ENCODE results near the gene KRT9. TPM values are rescaled to one million over a fixed set of nuclear protein-coding genes. Genes with fewer than 3 reads are reported as not detected.

KRT9 gene
- total RNA-seq, 1 donor = not detected

DNA sequence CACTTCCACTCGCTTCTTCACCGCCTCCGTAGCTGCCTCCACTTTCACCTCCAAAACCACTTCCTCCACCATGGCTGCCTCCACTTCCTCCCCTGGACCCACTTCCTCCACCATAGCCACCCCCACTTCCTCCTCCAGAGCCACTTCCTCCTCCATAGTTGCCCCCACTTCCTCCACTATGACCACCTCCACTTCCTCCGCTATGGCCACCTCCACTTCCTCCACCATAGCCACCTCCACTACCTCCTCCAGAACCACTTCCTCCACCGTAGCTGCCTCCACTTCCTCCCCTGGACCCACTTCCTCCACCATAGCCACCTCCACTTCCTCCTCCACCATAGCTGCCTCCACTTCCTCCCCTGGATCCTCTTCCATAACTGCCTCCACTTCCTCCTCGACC lies 4.5 kb downstream of the KRT9 start:
- H3K4me2 ChIP-seq (ENCODE audit: insufficient read depth, low read length) = no peak overlapping the region
- H2AFZ ChIP-seq (ENCODE audit: low read length) = no peak overlapping the region
- DNase-seq (ENCODE audit: insufficient read length, low spot score, missing footprints) = no peak
- H4K20me1 ChIP-seq (ENCODE audit: insufficient read depth, low read length) = no peaks in the 10 kb centered on the region
- H3K36me3 ChIP-seq (ENCODE audit: insufficient read depth, low read length) = no peaks in the 10 kb centered on the region
- peaks cover 58% of the 10 kb centered on the region for H3K27me3 ChIP-seq (ENCODE audit: insufficient read depth, low read length)
- no peak overlapping the region for H3K4me3 ChIP-seq (ENCODE audit: insufficient read depth, low read length)
- no peak for TF ChIP-seq CTCF (IDR thresholded peaks at IDR 0.05; ENCODE audit: extremely low read depth, low read depth, low read length)
- H3K27ac ChIP-seq (ENCODE audit: low read depth, low read length) = no peak overlapping the region
- no peaks in the 10 kb centered on the region for H3K79me2 ChIP-seq (ENCODE audit: insufficient read depth, low read length)
- H3K4me1 ChIP-seq (ENCODE audit: insufficient read depth, low read length) = no peaks in the 10 kb centered on the region
- H3K9me3 ChIP-seq (ENCODE audit: low read depth, low read length) = no peaks in the 10 kb centered on the region

DNA sequence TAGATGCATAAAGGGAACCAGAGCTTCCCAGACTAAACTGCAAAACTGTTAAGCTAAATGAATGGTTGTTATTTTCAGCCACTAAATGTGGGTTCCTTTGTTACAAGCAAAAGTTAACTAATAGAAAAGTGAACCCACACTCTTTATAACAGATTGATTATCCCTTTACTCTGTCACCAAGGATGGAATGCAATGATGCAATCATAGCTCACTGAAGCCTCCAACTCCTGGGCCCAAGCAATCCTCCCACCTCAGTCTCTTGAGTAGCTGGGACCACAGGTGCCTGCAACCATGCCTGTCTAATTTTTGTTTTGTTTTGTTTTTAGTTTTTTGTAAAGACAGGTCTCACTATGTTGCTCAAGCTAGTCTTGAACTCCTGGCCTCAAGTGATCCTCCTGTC lies 6.5 kb downstream of the KRT9 start:
- Histone ChIP-seq H3K4me3 (ENCODE audit: insufficient read depth, low read length) (no peak overlapping the region), H2AFZ (ENCODE audit: low read length) (no peak overlapping the region), H3K27me3 (ENCODE audit: insufficient read depth, low read length) (peaks cover 52% of the 10 kb centered on the region), H3K4me2 (ENCODE audit: insufficient read depth, low read length) (no peak overlapping the region), H3K36me3 (ENCODE audit: insufficient read depth, low read length) (no peaks in the 10 kb centered on the region), H4K20me1 (ENCODE audit: insufficient read depth, low read length) (no peaks in the 10 kb centered on the region), H3K9me3 (ENCODE audit: low read depth, low read length) (no peaks in the 10 kb centered on the region), H3K79me2 (ENCODE audit: insufficient read depth, low read length) (no peaks in the 10 kb centered on the region), H3K27ac (ENCODE audit: low read depth, low read length) (no peak overlapping the region), H3K4me1 (ENCODE audit: insufficient read depth, low read length) (peaks cover under 1% of the 10 kb centered on the region)
- DNase-seq (ENCODE audit: insufficient read length, low spot score, missing footprints) = no peak
- no peak for TF ChIP-seq CTCF (IDR thresholded peaks at IDR 0.05; ENCODE audit: extremely low read depth, low read depth, low read length)

DNA sequence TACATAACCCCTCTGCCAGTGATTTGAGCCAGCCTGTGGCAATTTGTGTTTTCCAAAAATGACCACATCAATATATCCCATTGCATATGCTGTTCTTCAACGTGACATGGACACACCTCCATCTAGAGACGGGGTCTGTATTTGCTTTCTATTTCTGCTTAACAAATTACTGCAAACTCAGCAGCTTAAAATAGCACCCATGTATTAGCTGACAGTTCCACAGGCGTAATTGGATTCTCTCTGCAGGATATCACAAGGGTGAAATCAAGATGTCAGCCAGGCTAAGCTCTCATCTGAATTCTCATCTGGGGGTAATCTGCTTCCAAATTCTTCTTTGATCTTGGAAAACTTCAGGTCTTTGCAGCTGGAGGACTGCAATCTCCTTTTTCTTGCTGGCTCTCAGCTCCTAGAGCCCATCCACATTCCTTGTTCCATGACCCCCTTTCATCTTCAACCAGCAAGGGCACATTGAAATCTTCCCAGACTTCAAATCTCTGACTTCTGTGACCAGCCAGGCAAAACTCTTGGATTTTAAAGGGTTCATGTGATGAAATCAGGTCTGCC lies 8.2 kb downstream of the KRT9 start:
- Histone ChIP-seq H3K4me3 (ENCODE audit: insufficient read depth, low read length) (no peak overlapping the region), H3K4me1 (ENCODE audit: insufficient read depth, low read length) (peaks cover 12% of the 10 kb centered on the region), H3K36me3 (ENCODE audit: insufficient read depth, low read length) (no peaks in the 10 kb centered on the region), H4K20me1 (ENCODE audit: insufficient read depth, low read length) (no peaks in the 10 kb centered on the region), H3K9me3 (ENCODE audit: low read depth, low read length) (no peaks in the 10 kb centered on the region), H2AFZ (ENCODE audit: low read length) (no peak overlapping the region), H3K4me2 (ENCODE audit: insufficient read depth, low read length) (no peak overlapping the region), H3K79me2 (ENCODE audit: insufficient read depth, low read length) (no peaks in the 10 kb centered on the region), H3K27ac (ENCODE audit: low read depth, low read length) (no peak overlapping the region), H3K27me3 (ENCODE audit: insufficient read depth, low read length) (peaks cover 44% of the 10 kb centered on the region)
- no peak for TF ChIP-seq CTCF (IDR thresholded peaks at IDR 0.05; ENCODE audit: extremely low read depth, low read depth, low read length)
- no peak for DNase-seq (ENCODE audit: insufficient read length, low spot score, missing footprints)

- no peaks in the 10 kb centered on the region for H3K79me2 ChIP-seq (ENCODE audit: insufficient read depth, low read length)
- H3K4me3 ChIP-seq (ENCODE audit: insufficient read depth, low read length) = no peak overlapping the region
- H4K20me1 ChIP-seq (ENCODE audit: insufficient read depth, low read length) = no peaks in the 10 kb centered on the region
- H3K27me3 ChIP-seq (ENCODE audit: insufficient read depth, low read length) = peaks cover 41% of the 10 kb centered on the region
- H3K27ac ChIP-seq (ENCODE audit: low read depth, low read length) = no peak overlapping the region
- H2AFZ ChIP-seq (ENCODE audit: low read length) = no peak overlapping the region
- no peaks in the 10 kb centered on the region for H3K36me3 ChIP-seq (ENCODE audit: insufficient read depth, low read length)
- H3K9me3 ChIP-seq (ENCODE audit: low read depth, low read length) = no peaks in the 10 kb centered on the region
- H3K4me1 ChIP-seq (ENCODE audit: insufficient read depth, low read length) = peaks cover 12% of the 10 kb centered on the region
- TF ChIP-seq CTCF (IDR thresholded peaks at IDR 0.05; ENCODE audit: extremely low read depth, low read depth, low read length) = no peak
- DNase-seq (ENCODE audit: insufficient read length, low spot score, missing footprints) = no peak
- H3K4me2 ChIP-seq (ENCODE audit: insufficient read depth, low read length) = no peak overlapping the region
These were observed 10.3 kb downstream of the KRT9 start for GRCh38 chr17:41561554-41561953.
